OCI-M2 (cell line): ENCODE data around the gene ITPK1.

Experiments
- DNase-seq: peaks from one replicate; lab custom pipeline; 2025; ENCODE audit not compliant: unreplicated experiment; lab: John Stamatoyannopoulos, UW

ITPK1 gene

DNA sequence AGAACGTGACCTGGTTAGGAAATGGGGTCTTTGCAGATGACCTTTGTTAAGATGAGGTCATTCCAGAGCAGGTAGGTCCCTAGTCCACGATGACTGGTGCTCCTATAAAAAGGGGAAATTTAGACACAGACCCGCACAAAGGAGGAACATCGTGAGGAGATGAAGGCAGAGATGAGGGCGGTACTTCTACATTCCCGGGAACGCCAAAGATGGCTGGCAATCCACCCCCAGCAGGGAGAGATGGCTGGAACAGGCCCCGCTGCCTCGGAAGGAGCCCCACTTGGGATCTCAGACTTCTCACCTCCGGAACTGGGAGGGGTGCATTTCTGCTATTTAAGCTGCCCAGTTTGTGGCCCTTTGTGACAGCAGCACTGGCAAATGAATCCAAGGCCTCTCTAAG, 85.0 kb downstream of the ITPK1 start:
- no peak for DNase-seq

DNA sequence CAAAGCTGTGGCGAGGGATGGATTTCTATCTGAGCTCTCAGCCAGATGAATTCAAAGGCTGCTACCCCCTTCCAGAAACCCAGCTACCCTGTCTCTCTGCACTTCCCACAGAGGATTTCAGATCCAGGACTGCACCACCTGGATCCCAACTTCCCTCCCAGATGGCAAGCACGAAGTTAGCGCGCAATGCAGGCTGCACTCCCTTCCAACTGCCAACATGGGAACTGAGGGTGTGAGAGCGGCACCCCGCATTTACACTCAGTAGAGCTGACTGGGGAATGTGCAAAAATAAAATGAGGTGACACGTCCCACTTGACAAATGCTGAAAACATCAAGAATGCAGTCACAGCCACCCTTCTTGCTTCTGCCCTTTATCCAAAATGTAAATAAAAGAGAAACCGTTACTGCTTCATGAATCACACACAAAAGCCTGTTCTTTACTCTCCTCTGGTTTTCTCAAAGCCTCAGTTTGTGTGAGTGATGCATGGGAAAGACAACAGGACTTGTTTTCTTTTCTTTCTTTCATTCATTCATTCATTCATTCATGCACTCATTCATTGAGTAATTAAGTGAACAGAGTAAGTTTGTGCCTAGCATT, 85.7 kb downstream of the ITPK1 start:
- DNase-seq, result no peak

DNA sequence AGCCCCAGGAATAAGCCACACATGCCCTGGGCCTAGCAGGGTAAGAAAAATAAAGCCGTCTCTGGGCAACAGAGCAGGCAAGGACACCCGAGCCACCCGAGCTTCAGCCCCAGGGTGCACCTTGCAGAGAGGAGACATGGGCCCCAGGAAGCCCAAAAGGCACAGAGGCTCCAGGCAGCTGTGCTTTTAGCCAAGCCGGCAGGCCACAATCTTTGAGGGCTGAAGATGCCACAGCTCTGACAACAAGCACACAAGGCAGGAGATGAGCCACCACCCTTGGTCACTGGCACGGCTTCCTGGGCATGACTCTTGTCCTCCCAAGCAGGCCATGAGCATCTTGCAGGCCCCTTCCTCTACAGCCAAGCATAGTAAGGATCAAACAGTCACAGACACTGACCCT, 86.3 kb downstream of the ITPK1 start:
- DNase-seq, result no peak

DNA sequence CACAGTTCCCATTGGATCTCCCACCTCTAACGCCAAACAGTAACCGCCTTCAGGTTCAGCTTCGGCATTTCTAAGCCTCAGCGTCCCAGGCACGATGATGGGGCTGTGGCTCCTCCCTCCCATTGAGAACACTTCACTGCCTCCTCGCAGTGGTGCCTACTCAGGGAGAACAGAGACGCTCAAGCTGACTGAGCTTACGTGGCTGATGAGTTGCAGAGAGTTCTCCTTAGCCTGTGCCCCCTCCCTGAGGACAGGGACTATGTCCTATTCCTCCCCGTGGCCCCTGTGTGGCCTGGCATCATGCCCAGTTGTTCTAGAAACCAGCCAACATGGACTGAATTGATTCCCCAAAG, 87.0 kb downstream of the ITPK1 start:
- no peak for DNase-seq

DNA sequence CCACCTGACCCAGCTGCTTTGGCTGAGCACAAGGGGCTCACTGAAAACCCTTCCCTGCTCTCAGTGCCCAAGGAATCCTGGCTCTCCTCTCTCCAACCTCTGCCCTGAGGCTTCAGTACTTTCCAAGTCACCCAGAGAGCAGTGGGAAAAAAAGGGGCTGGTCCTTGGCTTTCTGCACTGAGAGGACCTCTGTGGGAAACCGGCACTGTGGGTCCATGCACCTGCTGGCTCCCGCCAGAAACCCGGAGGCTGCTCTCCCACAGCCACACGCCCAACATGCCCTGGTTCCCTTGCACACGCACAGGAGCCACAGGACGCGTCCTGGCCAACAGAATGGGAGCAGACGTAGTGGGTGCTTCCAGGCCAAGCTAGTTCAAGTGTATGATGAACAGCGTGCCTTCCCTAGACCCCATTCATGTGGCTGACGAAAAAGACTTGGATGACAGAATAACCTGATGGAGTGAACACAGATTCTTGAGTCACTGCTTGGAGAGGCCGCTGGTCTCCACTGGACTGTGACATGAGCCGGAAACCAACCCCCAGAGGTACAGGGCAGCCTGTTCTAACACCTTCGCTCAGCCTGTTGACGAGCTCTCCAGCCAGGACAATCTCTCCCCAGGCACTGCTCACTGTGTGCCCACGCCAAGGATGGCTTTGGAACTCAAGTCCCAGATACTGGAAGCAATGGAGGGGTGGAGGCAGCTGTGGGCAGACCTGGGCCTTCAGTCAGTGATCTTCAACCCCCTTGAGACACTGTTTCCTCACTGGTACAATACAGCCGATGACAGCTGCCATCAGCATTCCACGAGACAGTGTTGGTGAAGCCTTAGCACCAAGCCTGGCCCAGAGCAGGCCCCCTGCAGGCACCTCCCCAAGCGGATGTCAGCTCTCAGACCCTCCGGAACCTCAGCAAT, 87.7 kb downstream of the ITPK1 start:
- no peak for DNase-seq

DNA sequence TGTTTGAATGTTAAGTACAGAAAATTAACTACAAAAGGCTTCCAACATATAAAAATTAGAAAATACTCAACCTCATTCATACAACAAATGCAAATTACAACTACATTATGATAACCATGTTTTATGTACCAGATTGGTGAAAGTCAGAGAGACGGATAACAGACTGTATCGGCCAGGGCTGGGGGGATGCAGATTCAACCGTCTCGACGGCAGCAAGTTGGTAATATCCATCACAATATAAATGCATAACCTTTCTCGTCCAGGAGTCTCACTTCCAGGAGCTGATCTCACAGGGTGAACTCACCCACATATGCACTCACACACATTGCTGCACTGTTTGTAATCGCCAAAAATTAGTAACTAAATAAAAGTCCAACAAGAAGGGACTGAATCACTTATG, 89.4 kb downstream of the ITPK1 start:
- no peak for DNase-seq

DNA sequence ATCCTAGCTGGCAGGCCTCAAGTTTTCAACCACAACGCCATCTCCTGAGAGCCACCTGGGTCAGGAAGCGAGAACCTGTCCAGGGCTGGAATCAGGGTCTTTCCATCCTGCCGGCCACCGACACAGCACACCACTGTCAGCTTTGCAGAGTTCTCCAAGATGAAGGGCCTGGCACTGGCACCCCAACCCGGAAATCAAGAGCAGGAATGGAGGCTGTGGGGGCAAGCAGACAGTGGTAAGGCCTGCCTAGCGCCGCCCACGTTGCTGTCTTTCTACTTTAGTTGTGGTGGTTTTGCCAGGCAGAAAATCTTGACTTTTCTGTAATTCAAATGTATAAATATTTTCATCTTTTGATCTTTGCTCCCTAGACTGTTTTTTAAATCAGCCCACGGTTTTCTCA, 90.7 kb downstream of the ITPK1 start:
- DNase-seq, result no peak

DNA sequence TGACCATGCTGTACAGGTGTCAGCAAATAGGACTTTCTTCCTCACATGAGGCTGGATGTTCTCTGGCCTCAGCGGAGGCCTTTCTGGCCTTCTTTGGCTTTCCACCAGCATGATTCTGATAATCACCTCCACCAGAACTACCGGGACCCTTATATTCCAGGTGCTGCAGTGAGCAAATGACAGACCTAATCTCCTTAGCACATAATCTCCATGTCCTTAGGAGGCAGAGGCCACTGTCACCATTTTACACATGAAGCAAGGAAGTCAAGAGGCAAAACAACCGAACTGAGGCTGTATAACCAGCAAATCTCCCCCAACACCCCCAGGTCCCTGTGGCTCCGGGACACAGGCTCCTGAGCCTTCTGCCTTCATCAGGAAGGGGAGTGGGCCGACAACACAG, 91.2 kb downstream of the ITPK1 start:
- DNase-seq, result no peak

DNA sequence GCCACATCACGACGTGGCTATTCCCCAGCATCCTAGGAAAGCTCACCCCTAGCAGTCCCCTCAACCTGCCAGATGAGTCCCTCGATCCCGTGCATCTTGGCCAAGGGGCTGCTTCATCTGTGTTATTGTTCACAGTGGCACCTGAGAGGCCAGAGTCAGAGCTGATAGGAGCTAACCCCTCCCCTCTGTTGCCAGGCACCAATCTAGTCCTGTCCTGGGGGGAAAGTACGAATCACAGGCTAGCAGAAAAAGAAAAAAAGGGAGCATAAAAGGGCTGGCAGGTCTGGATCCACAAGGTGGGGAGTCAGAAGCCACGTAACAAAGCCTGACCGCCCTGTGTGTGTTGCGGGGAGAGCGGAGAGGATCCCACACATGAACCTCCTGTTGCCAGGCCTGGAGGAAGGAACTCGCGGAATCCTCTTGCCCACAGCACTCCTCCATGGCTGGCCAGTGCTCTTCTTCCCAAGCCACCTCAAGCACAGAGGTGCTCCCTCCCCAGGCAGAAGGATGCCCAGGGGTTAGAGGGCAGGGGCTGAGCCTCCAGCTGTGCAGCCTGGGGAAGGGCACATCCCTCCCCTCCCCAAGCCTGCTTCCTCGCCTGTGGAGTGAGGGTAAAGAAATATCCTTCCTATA, 91.8 kb downstream of the ITPK1 start:
- DNase-seq, result no peak

DNA sequence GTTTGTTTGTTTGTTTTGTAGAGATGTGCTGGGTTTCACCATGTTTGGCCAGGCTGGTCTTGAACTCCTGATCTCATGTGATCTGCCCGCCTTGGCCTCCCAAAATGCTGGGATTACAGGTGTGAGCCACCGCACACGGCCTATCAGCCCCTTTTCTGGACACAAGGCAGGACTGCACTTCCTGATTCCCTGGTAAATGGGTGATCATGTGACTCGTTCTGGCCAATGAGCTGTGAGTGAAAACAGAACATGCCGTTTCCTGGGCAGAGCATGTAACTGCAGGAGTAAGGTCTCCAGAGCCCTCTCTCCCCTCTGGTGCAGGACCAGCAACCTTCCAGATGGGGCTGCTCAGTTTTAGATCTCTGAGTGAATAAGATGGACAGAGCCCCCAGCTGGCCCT, 92.7 kb downstream of the ITPK1 start:
- DNase-seq, result no peak

DNA sequence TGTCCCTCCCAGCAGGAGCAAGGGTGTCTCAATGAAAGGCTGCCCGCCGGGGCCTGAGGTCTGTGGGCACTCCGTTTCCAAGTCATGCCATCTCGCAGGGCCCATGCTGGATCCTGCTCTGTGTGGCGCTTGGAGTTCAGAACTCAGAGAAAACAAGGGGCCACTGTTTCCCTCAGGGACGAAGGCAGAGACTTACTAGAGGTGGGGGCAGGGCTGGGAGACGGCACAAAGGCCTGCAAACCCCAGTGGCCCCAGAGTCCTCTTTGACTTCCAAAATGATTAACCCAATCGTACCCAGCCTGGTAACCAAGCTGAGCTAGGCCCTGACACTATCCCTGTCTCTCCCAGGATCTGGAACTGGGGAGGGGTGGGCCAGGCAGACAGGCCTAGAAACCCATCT, 95.8 kb downstream of the ITPK1 start:
- DNase-seq, result no peak

DNA sequence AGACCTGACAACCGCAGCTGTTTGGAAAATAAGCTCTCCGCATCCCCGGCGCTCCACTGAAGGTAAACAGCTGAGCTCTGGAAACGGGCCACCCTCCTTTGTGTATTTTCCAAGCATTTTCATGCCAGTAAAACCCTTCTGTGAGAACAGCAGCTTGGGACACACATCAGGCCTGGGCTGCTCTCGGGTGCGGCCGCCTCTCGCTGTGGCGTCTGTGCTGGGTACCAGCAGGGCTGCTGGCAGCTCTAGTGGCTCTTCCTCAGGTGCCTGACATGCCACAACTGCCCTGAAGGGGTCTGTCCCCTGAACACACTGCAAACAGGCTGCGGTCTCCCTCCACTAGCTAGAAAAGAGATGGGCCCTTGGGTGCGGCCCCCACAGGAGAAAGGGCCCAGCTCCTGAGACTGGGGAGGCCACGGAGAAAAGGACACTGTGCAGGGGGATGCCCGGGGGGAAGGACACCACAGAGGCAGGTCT, 96.3 kb downstream of the ITPK1 start:
- no peak for DNase-seq

DNA sequence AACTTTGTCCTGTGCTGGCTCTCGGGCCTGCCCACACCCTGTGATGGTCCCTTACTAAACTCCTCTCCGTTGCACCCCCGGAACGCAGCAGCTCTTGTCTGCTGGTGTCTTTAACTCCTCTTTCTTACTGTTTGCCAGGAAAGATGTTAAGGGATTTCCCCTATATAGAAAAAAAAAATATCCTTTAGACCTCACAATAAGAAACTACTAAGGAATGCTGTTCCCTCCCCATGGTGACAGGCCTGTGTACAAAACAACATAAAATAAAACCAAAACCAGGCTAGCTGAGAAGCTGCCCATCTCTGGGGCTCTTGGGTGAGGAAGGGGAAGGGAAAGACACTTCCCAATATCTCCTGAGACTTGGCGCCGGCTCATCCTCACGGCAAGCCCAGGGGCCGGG, 97.4 kb downstream of the ITPK1 start:
- DNase-seq, result no peak

DNA sequence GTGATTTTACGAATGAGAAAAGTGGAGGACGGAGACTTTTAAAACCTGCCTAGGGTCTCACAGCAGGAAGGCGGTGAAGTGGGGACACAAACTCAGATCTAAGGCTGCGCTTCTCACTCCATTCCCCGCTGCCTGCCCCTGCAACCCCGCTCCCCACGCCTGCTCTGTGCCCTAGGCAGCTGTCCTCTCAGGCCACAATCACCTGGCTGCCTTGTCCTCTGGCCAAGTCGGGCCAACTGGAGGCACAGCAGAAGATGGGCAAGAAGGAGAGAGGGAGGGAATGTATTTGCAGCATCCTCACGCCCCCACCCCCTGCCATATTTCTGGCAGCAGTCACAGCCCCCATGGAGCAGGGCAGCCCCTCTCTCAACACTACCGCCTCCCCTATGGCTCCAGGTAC, 97.8 kb downstream of the ITPK1 start:
- DNase-seq, result no peak

DNA sequence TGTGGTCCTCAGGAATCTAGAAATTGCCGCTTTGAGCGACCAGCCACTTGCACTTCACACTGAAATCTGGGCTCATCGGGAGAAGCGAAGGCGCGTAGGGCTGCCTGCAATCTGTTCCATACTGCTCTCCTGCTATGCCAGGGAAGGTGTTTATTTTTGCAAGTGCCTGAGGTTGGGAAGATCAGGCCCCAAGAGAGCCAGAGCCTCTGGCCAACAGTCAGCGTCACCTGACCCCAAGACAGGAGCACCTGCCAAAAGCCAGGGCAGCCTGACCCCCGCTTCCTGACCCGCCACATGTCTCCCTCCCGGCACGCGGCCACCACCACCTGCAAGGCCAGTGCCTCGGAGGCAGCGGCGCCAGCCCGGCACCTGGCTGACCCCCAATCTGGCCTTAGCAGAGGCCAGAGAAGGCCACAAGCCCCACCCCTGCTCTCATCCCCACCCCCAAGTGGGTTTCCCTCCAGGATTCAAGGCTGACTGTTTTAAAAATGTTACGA, 98.4 kb downstream of the ITPK1 start:
- DNase-seq, result no peak

DNA sequence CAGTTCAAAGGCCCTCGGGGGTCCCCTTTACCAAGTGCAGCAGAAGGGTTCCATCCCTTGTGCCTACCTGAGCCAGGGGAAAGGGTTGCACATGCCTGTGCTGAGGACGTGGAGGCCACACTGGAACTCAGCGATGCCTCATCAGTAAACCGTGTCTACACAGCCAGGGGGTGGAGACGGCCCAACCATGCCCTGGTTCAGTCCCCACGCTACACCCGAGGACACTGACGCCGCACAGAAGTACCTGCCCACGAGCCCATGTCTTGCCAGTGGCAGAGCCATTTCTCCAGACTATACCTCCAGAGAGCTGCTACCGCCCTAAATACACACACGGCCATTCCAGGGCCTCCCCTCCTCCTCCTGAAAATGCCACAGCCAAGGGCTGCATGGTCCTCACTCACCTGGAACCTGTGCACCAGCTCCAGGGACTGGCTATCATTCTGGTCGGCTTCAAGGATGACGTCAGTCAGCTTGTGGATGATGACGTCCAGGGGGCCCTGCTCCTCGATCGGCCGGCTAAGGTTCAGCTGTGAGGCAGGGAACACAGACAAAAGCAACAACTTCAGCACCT, 99.4 kb downstream of the ITPK1 start:
- no peak for DNase-seq

DNA sequence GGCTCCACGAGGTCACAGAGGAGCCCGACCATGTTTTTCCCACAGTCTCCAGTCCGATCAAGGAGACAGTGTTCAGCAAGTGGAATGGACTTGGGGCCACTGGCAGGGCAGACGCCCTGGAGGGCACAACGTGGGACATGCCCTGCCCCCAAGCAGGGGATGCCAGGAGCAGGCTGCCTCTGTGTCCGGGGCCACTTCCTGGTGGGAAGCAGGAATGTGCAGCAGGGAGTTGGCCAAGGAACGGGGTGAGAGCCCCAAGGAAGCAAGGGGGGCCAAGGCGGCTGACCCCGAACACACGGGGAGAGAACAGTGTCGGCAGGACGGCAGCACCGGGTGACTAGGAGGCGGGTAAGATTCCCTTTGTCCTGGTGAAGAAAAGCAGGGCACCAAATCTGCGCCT, 100.2 kb downstream of the ITPK1 start:
- no peak for DNase-seq

DNA sequence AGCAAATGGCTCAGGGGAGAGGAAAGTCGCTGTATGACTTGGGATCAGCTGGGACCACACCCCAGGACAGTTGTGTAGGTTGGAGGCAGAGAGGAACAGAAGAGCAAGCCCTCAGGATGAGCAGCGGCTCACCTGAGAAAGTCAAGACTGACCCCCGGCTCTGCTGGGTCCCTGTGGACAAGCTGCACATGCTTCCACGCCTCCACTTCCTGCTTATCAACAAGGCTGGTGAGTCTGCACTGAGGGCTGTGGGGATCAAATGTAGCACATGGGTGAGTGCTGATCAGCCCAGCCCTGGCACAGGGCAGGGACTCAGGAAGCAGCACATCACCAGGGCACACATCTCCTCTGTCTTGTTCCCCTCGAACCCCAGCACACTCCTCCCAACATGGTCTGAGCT, 100.7 kb downstream of the ITPK1 start:
- no peak for DNase-seq

DNA sequence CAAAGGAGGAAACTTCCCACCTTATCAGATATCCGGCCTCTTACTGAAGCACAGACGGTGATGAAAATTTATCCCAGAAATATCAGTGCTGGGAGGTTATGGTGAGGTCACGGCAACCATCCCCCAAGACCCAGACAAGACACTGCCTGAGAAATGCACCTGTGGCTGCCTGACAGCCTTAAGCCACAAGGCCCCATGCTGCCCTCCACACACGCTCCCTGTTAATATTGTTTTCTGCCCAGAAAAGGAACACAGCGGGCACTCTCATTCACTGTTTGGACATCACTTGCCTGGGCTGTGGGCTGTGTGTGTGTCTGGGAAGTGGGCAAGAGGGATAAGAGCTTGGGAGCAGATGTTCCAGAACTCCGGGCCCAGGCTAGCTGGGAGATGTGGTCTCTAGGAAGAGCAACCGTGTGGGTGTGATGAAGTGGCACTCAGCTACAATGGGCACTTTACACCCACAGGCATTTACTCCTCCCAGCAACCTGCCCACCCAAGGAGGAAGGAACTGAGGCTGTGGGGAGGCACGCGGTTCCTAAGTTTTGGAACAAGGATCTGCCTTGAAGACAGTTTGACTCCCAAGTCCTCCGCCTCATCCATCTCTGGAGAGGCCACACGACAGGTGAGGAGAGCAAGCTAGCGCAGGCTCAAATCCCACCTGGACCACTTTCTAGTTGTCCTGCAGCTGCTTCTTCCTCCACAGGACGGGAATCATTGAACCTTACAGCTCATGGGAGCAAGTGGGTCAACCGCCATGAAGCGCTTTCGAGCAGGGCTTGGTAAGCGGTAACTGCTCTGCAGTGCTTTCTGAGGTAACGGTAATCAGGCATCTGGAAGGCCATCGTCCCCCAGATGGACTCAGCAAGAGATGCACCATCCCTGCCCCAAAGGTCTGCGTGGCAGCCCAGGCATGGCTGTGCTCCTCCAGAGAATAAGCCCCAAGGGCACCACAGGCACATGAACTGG, 101.4 kb downstream of the ITPK1 start:
- no peak for DNase-seq

DNA sequence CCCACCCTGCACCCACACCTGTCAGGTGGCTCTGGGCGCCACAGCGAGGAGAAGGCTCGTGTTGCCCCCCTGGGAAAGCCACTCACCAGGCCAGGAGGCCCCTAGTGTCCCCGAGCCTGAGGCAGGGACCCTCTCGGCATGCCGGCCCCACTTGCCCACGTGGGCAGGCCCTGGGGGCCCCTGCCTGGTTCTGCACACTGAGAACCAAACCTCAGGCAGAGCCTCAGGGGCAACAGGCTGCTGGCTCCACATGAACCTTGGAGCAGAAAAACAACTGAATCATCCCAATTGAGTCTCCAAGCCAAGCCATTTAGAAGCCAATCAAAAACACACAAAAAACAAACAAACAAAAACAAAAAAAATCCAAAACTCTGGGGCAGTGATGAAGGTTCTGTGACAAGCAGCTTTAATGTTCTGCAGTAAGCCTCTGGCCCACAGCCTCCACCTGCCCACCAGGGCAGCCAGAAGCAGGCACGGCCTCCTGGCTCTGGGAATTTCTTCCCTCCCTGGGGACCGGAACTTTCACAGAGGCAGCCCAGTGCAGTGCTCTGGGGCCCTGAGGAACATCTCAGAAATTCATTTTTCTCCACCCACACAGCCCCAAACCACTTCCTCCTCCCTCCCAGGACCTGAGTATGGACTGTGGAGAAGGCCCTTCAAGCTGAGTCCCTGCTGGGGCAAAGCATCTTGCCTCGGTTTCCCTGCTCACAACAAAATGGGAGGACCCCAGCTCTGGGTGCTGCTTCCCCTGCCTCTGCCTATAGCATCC, 102.6 kb downstream of the ITPK1 start:
- no peak for DNase-seq
